ENCODE data around the gene BIK. TPM values are rescaled to one million over a fixed set of nuclear protein-coding genes. Genes with fewer than 3 reads are reported as not detected.

BIK gene
- total RNA-seq, 1 donor from 2014 or later = 3.6 TPM

Other genes with a start within 250 kb of the BIK start
- 29.3 TPM for gene PACSIN2, start 95.6 kb upstream of the BIK start, total RNA-seq
- 4.4 TPM for gene TTLL1, start 21.4 kb upstream of the BIK start, total RNA-seq
- 8.7 TPM for gene MCAT, start 32.6 kb downstream of the BIK start, total RNA-seq
- gene TSPO, start 40.8 kb downstream of the BIK start, total RNA-seq = 111 TPM
- gene TTLL12, start 76.4 kb downstream of the BIK start, total RNA-seq = 17.2 TPM
- 0.20 TPM for gene SCUBE1, start 232.6 kb downstream of the BIK start, total RNA-seq

Measured in skin of body (tissue), 1 donor.